RPMI7951 (cell line): ENCODE data around the gene TIFAB. TPM values are rescaled to one million over a fixed set of nuclear protein-coding genes. Genes with fewer than 3 reads are reported as not detected.

Experiments used
- DNase-seq: peaks from one replicate; pipeline ENCODE4 v3.0.0-alpha.2; 2012; ENCODE audit warnings: low read depth
- total RNA-seq: library from RNA; depleted of rRNA; stranded (reverse); fragments of >200 nt; shearing (Covaris generic); gene quantifications from 2 replicates; pipeline ENCODE4 v1.2.3, GENCODE V29; 2014

TIFAB gene
- total RNA-seq, 1 experiment from 2014 or later = not detected

DNA sequence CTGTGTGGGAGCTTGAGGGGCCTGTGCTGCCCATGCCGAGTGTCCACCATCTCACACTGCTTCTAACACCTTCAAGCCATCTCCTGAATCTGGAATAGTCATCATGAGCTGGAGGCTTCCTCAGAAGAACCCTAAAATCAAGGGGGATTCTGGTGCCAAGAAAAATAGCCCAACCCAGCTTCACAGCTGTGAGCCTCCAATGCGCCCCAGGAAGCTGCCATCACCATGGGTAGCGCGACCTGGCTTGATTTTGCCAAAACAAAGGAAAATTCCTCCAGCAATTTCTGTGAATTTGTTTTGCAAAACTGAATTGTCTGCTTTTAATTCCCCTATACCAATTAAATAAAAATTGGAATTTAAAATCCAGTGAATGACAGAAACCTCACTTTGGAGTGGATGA is 6.2 kb upstream of the TIFAB start:
- no peak for DNase-seq

DNA sequence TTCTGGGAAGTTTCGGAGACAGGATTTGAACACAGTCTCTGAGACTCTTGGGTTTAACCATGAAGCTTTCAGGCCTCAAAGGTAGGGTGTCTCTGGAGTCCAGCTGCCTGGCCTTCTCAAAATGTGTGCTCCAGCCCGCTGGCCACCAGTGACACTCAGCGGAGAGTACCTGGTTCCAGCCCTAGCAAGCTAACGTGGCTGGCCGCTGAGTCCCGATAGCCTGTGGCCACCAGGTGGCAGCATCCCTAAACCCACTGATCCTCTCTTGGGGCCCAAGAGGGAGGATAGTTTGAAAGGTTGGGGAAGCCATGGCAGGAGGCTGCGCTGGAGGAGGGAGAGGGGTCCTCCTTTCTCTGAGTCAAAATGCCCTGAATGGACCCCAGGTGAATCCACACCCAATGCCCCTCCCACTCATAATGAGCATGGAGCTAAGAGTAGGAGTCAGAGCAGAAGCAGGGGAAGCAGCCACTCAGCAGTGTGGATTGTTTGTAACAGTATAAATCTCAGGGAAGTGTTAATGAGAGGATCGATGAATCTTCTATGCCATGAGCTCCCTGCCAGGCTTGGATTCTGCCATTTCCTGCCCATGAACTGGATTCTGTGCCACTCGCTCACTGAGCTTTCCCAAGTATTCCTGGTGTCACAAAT is 5.4 kb upstream of the TIFAB start:
- DNase-seq = peak; percentile 58

DNA sequence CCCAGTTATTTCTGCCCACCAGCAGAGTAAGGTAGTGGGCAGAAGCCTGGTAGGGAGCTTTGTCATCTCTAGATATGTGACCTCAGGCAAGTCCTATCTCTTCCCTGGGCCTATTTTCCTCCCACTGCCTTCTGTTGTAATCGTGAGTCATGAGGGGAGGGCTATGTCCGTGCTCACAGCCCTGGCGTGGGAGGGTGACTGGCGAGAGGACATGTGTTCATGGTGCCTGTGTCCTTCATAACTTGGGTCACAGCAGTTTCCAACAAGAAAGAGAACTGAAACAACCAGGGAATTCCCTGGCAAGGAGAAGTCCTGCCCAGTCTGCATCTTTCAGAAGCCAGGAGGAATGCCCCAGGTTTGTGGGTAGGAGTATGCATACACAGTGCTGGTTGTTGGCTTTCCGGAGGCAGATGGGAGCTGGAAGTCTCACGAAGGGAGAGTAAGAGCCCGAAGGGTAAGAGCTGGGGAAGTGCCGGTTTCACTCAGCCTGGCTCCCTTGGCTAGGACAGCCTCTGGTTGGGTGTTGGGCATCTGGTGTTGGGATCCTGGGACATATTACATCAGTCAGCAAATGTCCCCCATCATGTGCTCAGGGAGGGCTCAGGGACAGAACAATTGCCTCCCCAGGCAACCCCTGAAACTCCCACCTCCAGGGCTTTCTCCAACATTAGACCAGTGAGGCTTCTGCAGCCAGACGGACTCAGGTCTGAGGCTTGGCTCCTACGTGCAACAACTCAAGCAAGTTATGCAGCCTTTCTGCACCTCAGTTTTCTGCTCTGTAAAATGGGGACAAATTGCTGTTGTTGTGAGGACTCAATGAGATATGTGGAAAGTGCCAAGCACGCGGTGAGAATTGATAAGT is 4.3 kb upstream of the TIFAB start:
- peak; percentile 93 for DNase-seq

DNA sequence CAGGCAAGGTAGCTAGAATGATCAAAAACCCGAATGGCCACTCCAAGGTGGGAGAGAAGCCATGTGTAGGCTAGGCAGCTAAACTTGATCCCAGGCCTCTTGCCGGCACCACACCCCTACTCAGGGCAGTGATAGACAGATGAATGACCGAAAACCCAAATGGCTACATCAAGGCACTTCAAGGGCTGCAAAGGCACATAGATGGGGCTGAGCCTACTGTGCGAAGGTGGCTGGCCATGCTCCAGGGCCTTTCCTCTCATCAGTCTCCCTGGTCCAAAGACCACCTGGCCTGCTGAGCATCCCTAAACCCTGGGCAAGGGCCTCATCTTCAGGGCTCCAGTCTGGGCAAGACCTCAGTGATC is 3.7 kb upstream of the TIFAB start:
- DNase-seq = no peak

DNA sequence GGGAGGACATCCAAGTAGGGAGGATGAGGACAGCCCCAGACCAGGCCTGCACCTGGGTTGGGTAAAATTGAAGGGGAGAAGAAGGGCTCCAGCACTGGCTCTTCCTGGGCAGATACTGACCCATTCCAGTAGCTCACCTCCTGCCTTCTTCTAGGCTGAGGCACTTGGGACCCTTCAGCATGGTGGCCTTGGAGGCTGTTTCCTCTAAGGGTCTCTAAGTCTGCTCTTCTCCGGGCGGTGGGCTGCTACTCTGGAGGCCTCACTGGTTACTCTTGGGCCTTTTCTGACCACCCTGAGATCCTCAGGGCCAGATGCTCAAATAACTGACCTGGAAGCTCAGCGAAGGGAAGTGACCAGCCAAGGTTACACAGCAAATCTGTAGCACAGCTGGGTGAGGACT is 2.8 kb upstream of the TIFAB start:
- no peak for DNase-seq

DNA sequence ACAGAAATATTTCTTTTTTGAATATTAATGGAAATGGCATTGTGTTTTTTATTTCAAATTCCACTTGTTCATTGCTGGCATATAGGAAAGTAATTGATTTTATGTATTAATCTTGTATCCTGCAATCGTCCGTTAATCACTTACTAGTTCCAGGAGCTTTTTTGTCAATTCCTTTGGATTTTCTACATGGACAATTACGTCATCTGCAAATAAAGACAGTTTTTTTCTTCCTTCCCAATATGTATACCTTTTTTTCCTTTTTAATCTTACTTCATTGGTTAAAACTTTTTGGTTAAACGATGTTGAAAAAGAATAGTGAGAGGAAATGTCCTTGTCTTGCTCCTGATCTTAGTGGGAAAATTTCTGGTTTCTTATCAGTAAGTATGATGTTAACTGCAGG is 1.5 kb upstream of the TIFAB start:
- DNase-seq = no peak

DNA sequence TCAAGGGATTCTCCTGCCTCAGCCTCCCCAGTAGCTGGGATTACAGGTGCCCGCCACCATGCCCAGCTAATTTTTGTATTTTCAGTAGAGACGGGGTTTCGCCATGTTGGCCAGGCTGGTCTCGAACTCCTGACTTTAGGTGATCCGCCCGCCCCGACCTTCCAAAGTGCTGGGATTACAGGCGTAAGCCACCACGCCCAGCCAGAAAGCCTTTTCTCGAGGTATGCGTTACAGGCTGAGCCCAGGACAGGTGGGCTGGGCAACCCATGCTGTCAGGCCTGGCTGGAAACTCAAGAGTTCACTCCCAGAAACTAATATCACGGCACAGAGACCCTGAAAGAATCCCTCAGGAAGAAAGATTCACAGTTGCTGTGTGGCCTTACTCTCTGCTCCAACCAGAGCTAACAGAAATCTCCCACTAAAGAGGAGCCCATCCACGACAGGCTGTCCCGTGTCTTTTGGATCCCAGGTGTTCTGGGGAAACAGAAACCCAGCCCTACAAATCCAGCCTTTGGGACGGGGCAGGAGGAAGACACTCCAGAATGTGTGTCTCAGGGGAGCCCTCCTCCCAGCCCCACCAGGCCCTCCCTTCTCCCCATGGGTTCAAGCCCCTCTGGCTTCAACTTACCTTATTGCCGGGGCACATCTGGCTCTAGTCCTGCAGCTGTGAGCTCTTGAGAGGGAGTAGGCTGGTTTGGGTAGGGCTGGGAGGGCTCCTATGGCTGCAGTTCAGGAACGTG is 400 bp downstream of the TIFAB start:
- no peak for DNase-seq

DNA sequence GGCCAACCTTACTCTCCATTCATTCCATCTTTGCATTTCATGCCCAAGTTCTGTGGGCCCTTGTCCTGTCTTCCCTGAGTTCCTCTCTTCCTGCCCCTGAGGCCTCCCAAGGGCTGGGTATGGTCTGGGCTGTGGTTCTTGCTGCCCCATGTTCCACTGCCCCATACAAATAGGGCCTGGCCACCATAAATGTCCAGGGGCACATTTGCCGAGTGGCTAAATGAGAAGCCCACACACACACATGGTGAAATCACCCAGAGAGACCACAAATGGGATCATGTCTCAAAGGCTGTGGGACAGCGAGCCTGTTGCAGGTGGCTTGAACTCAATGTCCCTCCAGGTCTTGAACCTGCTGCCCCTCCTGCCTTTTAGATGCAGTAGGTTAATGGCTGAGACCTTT is 1.2 kb downstream of the TIFAB start:
- DNase-seq = no peak

DNA sequence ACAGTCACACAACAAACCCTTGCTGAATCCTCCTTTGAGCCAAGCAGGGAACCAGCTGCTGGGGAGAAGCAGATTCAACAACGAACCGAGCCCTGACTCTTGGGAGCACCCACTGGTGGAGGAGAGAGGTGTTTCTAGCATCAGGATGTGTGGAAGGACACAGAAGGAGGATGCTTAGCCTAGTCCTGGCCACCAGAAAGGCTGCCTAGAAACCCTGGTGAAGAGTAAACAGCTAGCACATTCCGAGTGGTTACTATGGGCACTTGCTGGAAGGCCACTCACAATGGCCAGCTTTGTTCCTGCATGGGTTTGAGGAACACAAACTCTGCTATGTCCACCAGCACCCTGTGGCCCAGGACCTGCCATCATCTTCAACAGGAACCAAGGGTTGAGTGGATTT is 1.8 kb downstream of the TIFAB start:
- no peak for DNase-seq

DNA sequence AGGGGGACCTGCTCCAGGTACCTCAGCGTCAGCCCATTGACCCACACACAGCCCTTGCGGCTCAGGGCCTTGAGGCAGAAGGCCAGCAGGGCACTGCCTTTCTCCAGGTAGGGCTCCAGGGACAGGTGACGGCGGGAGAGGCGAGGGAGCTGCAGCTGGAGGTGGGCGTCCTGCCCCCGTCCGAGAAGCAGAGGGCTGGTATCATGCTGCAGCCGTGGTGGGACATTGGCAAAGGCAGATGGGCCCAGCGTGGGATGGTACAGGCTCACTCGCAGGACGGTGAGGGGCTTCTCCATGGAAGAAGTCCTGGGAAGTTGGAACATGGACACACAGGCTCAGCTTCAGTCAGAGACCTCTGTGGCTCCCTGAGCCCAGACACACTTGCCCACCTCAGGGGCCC is 2.5 kb downstream of the TIFAB start:
- DNase-seq = no peak

DNA sequence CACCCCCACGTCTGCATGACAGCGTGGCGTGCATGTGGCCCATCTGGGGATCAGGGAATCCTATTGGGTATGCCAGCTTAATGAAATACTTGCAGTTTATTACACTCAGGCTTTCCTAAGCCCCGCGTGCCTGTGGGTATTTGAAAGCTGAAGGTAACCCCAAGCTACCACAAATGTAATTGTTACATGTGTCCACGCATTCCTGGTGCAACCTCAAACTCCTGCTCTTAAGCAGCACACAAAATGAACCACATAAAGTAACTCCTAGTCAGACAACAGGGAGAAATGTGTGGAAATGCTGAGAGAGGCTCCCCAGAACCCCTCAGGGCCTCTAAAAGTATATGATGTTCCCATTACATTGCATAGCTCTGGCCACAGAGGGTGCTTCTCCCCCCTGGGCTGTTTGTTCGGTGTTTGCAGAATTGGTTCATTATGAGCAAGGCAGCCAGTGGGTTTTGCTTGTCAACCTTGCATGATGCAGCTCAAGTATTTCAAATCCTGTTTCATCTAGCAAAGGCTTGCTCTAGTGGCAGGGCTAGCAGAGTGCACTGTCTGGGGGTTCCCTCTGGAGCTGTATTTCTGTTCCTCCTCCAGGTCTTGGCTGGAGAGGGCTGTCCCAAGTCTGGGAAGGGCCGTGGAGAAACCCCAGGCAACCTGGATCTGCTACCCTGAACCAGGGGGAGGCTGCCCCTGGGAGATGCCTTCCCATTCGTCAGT is 3.2 kb downstream of the TIFAB start:
- peak; percentile 57 for DNase-seq

DNA sequence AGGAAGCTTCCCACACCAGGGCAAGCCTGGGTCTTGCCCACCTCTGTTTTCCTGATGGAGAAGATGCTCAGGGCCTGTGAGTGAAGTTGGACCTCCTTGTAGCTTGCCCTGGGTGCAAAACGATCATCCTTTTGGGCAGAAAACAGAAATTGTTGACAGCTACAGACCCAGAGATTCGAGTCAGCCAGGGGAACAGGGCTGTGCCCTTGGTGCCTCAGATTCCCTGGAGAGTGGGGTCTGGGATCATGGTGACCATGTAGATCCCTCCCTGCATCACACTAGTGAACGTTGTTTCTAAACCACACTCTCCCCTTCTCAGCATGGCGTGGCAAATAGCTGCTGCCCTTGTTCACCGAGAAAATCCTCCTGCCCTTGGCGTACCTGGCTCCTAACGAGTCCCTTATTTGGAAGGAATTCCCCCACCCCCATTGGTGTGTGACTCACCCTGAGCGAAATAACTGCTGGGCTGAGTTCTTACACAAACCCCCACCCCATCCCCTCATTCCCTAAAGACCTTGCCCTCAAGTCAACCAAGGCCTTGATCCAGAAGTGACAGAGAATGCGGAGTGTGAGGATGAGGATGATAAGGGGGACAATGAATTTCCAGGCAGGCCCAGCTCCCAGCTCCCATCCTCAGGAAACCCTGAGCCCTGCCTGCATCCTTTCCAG is 3.9 kb downstream of the TIFAB start:
- DNase-seq = no peak

DNA sequence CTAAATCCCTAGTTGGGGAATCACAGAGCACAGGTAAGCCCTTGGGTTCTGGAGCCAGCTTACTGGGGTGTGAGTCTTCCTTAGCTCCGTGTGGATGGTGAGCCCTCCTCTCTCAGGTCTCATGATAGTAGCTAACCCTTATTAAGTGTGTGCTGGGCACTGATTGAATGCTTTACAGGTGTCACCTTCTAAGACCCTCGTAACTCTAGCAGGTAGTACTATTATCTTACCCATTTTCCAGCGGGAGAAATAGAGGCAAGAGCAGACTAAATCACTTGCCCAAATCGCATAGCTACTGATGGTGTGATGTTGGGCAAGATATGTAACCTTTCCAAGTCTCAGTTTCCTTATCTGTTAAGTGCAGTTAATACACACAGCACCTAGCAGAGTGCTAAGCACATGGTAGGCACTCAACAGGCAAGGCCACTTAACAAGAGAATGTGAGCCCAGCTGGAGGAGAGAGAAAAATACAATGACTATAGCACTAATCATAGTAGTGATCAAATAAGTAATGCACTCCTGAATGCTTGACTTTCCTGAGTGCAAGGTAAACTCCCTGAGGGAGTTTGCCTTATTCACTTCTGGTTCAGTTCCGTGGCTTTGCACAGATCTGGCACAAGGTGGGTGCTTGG is 4.7 kb downstream of the TIFAB start, which contains the start of gene DCANP1:
TSS of gene DCANP1 (minus strand) at position 51 of the 632 bp plus-strand sequence. CDS start 240 bp downstream, outside the sequence.
- DNase-seq = no peak

DNA sequence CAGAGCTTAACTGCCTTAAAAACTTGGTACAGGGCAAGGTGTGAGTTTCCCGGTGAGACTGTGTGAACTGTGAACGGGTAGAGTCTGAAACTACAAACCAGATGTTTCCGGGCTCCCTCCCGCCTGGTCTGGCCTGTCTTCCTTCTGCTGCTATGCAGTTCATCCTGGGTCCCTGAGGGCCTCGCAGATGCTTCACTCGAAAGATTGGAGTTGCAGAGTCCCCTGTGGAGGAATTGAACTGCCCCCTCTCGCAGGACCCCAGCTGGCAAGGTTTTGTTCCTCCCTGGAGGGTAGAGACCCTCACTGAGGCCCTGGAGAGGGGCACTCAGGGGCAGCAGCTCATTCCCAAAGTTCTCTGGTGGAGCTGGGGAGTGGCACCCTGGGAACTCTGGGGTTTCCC is 5.5 kb downstream of the TIFAB start:
- no peak for DNase-seq

DNA sequence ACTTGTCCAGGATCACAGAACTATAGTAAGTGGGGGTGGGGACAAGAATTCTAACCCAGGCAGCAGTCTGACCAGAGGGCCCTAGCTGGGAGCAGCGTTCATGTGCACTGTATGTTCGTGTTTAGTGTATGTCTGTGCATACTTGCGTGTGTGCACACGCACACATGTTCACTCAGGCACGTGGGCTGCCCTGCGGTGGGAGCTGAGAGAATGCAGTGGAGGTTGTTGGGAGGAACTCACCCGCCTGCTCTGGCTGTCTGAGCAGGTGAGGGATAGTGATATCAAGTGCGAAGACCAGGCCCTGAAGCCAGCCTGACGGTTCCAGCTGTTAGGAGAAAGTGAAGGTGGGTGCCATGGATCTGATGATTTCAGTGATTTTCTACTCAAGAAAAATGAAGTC is 5.9 kb downstream of the TIFAB start:
- no peak for DNase-seq

DNA sequence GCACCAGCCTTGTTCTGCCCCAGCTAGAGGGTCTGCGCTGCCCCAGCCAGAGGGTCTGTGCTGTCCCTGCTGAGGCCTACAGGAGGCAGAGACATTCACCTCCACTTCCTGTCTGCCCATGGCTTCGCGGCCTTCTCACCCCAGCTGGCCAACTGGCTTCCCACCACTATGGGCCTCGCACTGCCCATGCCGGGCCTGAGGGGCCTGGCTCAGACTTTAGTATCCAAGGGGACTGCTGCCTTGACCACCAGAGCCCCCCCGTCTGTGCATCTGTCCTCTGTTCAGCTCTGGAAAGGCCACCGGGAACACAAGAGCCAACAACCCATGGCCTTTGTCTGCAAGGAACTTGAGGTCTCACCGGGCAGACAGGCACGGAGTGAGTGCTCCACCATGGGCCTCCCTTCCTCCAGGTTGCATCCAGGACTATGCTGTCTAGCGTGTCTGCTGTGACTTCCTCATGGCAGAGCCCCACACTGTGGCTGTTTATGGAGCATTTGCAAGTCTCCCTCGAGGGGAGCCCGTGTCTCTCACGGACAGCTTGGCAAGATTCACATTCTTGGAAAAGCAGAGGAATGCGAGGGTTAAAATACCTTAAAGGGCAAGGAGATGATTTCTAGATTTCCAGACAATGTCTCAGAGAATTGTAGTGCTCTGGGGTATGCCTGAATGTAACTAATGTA is 6.7 kb downstream of the TIFAB start:
- DNase-seq = no peak

DNA sequence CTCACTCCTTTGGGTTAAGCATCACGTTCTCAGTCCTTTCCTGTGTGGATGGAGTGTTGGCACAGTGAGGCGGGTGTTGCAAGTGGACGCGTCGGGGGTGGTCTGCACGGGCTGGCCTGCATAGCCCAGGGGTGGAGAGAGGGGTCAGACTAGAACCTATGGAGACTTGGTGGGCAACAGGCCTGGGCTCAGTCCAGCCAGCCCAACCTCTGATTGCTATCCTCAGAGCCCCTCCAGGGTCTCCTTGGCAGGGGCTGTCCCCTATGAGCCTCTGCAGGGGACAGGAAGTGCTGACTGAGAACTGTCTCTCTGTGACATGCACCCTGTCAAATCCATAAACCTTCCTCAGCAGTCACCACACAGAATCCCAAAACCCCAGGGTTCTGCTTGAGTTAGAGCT is 7.3 kb downstream of the TIFAB start:
- no peak for DNase-seq

DNA sequence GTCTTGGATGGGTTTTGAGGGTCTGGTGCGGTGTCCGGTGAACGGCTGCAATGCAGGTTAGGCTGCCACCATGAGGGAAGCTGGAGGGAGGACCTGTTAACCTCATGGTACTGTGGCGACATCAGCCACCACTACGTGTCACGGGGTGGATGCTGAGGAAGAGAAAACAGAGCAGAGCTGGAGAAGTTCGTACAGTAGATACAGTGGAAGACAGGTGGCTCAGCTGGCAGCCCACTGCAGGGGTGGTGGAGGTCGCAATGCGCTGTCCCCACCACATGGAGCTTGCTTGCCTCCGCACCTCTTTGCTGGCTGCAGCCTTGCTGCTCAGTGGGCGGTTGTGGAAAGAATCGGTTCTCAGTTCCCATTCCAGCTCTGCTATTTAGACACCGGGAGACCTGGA is 7.8 kb downstream of the TIFAB start:
- DNase-seq = no peak

DNA sequence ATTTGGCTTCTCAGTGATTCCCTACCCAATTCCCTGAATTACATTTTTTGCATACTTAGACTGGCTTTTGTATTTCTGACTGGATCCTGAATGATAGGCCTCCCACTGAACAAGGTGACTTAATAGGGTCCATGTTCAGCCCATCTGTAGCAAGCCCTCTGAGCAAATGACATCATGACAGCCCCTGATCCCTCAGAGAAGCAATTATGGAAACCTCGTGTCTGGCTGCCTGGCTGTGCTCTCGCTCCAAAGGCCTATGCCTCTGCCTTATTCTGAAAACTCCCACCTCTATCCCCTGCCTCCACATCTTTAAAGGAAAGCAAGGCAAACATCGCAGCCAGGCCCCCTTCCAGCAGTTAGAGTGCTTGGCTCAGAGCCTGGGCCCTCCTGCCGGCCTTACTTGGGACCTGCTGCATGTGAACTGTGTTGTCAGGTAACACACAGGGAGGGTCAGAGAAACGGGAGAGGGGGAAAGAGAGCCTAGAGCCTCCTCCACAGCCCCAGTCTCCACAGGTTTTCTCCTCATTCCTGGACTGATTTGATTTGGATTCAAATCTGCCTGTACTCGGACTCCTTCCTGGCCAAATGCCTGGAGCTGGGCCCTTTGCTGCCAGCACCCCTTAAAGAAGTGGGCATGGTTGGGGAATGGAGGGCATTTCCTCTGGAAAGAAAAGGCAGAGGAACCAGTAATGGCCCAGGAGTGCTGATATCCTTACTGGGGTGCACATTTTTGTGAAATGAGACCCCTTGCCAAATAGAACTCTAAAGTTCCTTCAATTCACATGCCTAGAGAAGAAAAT is 8.8 kb downstream of the TIFAB start:
- DNase-seq = no peak
